Cardiac muscle cell (in vitro differentiated cells and primary cell): ENCODE results near the gene MOB3B. TPM values are rescaled to one million over a fixed set of nuclear protein-coding genes. Genes with fewer than 3 reads are reported as not detected.
"Not testable (repeated sequence)": the region's sequence is repeated elsewhere in the genome, so short reads cannot be mapped to it uniquely, and the experiment has no call there.

Experiments used
- DNase-seq, 2 donors: peaks; one replicate each; pipeline versions ENCODE4 v3.0.0 to v3.0.0-alpha.2; 2010 to 2017; ENCODE audit warnings: low read depth in 1 of 2, low spot score in 1 of 2
- H3K27ac ChIP-seq: fragments of 200-600 bp; sonication (generic); 2 replicates; pipeline ENCODE4 v1.5.1; 2016
- H3K27me3 ChIP-seq: fragments of 200-600 bp; sonication (generic); 2 replicates; pipeline ENCODE4 v1.6.0; 2016; ENCODE audit warnings: control low read depth
- H3K36me3 ChIP-seq: fragments of 200-600 bp; sonication (generic); 2 replicates; pipeline ENCODE4 v1.5.1; 2016; ENCODE audit warnings: control low read depth
- H3K4me1 ChIP-seq: fragments of 200-600 bp; sonication (generic); 2 replicates; pipeline ENCODE4 v1.8.1; 2017; ENCODE audit warnings: low read depth, mild to moderate bottlenecking, mixed run types
- H3K4me3 ChIP-seq: fragments of 200-600 bp; sonication (generic); 2 replicates; pipeline ENCODE4 v1.5.1; 2016; ENCODE audit warnings: mild to moderate bottlenecking
- H3K9me3 ChIP-seq: fragments of 200-600 bp; sonication (generic); 2 replicates; pipeline ENCODE4 v1.5.1; 2017; ENCODE audit warnings: low read depth, mild to moderate bottlenecking, control low read depth
- CTCF ChIP-seq: IDR thresholded peaks from 2 replicates; pipeline ENCODE4 v1.5.1; 2012; ENCODE audit warnings: low read depth, mild to moderate bottlenecking, low read length
- polyA plus RNA-seq: library from polyadenylated mRNA; unstranded; fragments of >200 nt; fragmentation: Nextera tagmentation; extraction: Ambion mirVana; gene quantifications from 2 replicates; pipeline ENCODE4 v1.2.1, GENCODE V29; 2016
- total RNA-seq: library from RNA; depleted of rRNA; stranded (reverse); fragments of >200 nt; gene quantifications from 2 replicates; pipeline ENCODE4 v1.2.3, GENCODE V29; 2016

The MOB3B gene
- total and polyA plus RNA-seq, 2 experiments from 2014 or later: 0.74 to 1.7 TPM

- TF ChIP-seq CTCF: no peak
- DNase-seq: peak in 1 of 2 donors; percentile 31
- no peaks in the 10 kb centered on the region for H3K9me3 ChIP-seq
- no peaks in the 10 kb centered on the region for H3K36me3 ChIP-seq
- no peak overlapping the region for H3K27ac ChIP-seq
- no peak overlapping the region for H3K4me3 ChIP-seq
- H3K27me3 ChIP-seq: no peaks in the 10 kb centered on the region
- no peaks in the 10 kb centered on the region for H3K4me1 ChIP-seq
These were observed 69.2 kb downstream of the MOB3B start for GRCh38 chr9:27460226-27461023.

- TF ChIP-seq CTCF: no peak
- H3K27me3 ChIP-seq: no peaks in the 10 kb centered on the region
- no peak overlapping the region for H3K4me3 ChIP-seq
- H3K27ac ChIP-seq: no peak overlapping the region
- no peaks in the 10 kb centered on the region for H3K9me3 ChIP-seq
- H3K4me1 ChIP-seq: no peaks in the 10 kb centered on the region
- no peak for DNase-seq
- no peaks in the 10 kb centered on the region for H3K36me3 ChIP-seq
These were observed 72.2 kb downstream of the MOB3B start for GRCh38 chr9:27457445-27457844.

GRCh38 chr9:27453860-27454553, 75.6 kb downstream of the MOB3B start:
- H3K27me3 ChIP-seq: no peaks in the 10 kb centered on the region
- DNase-seq: no peak
- H3K9me3 ChIP-seq: no peaks in the 10 kb centered on the region
- no peak overlapping the region for H3K27ac ChIP-seq
- no peaks in the 10 kb centered on the region for H3K4me1 ChIP-seq
- TF ChIP-seq CTCF: no peak
- no peaks in the 10 kb centered on the region for H3K36me3 ChIP-seq
- H3K4me3 ChIP-seq: no peak overlapping the region

GRCh38 chr9:27451207-27451797, 78.3 kb downstream of the MOB3B start:
- no peak for DNase-seq
- no peaks in the 10 kb centered on the region for H3K4me1 ChIP-seq
- H3K4me3 ChIP-seq: no peak overlapping the region
- H3K9me3 ChIP-seq: no peaks in the 10 kb centered on the region
- H3K36me3 ChIP-seq: no peaks in the 10 kb centered on the region
- no peak overlapping the region for H3K27ac ChIP-seq
- no peak for TF ChIP-seq CTCF
- no peaks in the 10 kb centered on the region for H3K27me3 ChIP-seq

DNA sequence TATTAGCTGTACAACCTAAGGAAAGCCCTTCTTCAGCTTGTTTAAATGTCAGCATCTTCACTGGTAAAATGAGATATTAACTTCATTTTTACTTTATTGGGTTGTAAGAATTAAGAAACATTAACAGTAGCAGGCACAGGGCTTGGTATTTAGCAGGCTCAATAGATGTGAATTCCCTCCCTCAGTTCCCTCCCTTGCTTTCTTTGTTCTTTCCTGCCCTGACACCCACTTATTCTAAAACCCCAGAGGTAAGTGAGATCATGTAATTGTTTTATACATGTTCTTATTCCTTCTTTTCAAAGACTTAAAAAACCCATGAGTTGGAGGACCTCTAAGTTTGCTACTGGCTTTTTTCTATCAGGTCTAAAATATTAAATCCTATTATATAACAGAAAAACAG, 78.9 kb downstream of the MOB3B start:
- H3K27ac ChIP-seq: no peak overlapping the region

GRCh38 chr9:27448356-27448755, 81.3 kb downstream of the MOB3B start:
- H3K36me3 ChIP-seq, DNase-seq, H3K4me1 ChIP-seq, H3K9me3 ChIP-seq, H3K4me3 ChIP-seq, H3K27ac ChIP-seq, H3K27me3 ChIP-seq: not testable (repeated sequence)

More for the DNA sequence above, 78.9 kb downstream of the MOB3B start:
- no peak for TF ChIP-seq CTCF
- Histone ChIP-seq H3K36me3 (no peaks in the 10 kb centered on the region), H3K9me3 (no peaks in the 10 kb centered on the region), H3K4me1 (no peaks in the 10 kb centered on the region), H3K27me3 (no peaks in the 10 kb centered on the region), H3K4me3 (no peak overlapping the region)
- DNase-seq: no peak
